C4-2B (cell line): Measurements from ENCODE around the gene CLEC16A.

Source experiments
- H3K27ac ChIP-seq: fragments of 450-650 bp; 2 replicates; pipeline ENCODE4 v1.5.1; 2017
- ZFX ChIP-seq: fragments of 450-650 bp; IDR thresholded peaks from 2 replicates; pipeline ENCODE4 v1.6.1; 2017
- TF ChIP-seq, protein P1 (sequence below): fragments of 450-650 bp; conservative IDR thresholded peaks from 2 replicates; pipeline ENCODE4 v1.5.1; 2017; ENCODE audit warnings: mild to moderate bottlenecking

The CLEC16A gene

DNA sequence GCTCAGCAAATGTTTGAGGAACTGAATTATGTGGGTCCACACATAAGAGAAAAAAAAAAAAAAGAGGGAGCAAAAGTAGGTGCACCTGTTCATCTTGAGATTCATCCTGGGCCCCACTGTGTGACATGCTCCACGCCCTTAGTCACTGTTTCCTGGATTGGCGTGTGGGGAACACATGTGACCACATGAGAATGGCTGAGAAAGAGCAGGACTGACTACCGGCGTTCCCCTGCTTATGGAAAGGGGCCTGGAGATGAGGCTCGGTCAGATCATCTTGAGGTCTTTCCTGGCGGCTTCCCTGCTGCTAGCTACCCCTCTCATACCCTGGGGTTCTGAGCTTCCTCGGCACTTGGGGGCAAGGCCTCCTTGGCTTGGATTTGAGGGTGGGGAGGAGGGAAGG, 6.0 kb upstream of the CLEC16A start:
- H3K27ac ChIP-seq: no peak overlapping the region
- TF ChIP-seq, protein P1, sequence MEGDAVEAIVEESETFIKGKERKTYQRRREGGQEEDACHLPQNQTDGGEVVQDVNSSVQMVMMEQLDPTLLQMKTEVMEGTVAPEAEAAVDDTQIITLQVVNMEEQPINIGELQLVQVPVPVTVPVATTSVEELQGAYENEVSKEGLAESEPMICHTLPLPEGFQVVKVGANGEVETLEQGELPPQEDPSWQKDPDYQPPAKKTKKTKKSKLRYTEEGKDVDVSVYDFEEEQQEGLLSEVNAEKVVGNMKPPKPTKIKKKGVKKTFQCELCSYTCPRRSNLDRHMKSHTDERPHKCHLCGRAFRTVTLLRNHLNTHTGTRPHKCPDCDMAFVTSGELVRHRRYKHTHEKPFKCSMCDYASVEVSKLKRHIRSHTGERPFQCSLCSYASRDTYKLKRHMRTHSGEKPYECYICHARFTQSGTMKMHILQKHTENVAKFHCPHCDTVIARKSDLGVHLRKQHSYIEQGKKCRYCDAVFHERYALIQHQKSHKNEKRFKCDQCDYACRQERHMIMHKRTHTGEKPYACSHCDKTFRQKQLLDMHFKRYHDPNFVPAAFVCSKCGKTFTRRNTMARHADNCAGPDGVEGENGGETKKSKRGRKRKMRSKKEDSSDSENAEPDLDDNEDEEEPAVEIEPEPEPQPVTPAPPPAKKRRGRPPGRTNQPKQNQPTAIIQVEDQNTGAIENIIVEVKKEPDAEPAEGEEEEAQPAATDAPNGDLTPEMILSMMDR: no peak
- TF ChIP-seq ZFX: no peak

DNA sequence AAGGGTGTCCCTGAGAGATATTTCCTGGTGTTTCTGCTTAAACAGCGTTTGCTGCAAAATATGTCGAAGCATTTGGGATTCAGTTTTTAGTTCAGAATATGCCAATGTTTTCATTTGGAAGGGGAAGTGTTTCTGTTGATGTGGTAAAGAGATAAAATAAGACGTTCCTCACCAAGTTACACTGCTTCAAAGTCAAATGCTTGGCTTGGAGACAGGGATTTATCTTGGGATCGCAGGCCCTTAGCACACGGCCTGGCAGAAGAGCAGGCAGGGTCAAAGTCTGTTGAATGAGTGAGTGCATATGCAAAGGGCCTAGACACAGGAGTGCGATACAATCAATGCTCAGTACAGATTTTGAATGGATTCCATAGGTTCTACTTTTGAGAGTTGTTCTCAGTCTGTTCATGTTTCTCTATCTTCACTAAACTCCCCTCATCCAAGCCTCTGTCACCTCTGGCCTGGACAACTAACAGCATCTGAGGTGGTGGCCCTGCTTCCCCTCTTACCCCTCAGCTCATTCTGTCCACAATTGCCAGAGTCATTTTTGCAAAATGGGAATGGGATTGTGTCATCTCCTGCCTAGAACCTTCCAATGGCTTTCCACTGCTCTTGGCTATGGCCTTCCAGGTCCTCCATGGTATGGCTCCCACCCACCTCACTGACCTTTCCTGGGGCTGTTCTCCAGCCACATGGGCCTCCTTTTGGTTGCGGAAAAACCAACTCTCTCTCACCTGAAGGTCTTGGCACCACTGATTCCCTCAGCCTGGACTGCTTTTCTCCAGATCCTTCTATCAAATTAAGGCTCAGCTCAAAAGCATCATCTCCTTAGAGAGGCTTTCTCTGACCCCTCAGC, 5.3 kb upstream of the CLEC16A start:
- TF ChIP-seq, protein P1: no peak
- TF ChIP-seq ZFX: no peak
- H3K27ac ChIP-seq: no peak overlapping the region

DNA sequence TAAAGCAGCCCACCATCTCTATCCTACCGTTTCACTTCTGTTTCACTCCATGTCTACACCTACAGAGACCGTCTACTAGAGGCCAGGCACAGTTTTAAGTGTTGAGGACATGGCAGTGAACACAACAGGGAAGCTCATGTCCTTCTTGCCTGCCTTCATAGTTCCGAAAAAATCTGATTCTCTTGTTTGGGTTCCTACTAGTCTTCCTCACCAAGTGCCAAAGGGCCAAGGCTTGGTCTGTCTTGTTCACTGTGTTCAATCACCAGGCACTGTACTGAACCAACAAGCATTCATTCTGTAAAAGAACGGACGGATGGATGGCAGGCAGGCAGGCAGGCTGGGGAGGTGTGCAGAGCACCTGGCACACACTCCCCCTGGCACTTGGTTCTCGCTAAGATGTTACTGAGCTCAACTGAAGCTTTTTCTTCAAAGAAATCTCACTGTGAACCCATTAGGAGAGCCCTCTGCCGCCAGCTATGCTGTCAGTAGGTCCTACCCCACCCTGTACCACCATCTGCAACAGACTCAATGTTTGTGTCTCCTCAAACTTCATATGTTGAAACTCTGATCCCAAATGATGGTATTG, 4.6 kb upstream of the CLEC16A start:
- TF ChIP-seq ZFX: no peak
- TF ChIP-seq, protein P1: no peak
- no peak overlapping the region for H3K27ac ChIP-seq

DNA sequence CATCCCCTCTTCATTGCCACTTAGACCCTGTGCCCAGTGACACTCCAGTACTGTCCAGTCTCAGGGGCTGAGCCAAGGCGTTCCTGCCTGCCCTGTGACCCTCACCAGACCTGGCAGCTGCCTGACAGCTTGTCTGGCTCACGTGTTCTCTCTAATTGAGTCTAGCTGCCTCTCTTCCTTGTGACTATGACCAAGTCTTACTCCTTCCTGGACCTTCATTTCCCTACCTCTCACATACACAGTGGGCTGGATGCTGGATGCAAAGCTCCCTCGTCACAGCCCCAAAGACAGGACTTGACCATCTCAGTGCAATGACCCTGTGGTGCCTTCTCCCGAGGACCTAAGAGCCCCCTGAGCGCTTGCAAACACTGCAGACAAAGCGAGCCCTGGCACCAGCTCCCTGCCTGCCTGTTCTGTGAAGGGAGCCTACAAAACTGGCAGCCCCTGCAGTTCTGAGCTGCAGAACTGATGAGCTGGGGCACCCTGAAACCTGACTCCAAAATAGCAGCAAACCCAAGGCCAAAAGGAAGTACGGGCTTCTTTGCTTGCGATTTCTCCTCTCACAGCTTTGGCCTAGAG, 3.8 kb upstream of the CLEC16A start:
- TF ChIP-seq, protein P1: no peak
- no peak for TF ChIP-seq ZFX
- H3K27ac ChIP-seq: peak overlapping the region; percentile 79; the same call in 1 of the 2 replicates

DNA sequence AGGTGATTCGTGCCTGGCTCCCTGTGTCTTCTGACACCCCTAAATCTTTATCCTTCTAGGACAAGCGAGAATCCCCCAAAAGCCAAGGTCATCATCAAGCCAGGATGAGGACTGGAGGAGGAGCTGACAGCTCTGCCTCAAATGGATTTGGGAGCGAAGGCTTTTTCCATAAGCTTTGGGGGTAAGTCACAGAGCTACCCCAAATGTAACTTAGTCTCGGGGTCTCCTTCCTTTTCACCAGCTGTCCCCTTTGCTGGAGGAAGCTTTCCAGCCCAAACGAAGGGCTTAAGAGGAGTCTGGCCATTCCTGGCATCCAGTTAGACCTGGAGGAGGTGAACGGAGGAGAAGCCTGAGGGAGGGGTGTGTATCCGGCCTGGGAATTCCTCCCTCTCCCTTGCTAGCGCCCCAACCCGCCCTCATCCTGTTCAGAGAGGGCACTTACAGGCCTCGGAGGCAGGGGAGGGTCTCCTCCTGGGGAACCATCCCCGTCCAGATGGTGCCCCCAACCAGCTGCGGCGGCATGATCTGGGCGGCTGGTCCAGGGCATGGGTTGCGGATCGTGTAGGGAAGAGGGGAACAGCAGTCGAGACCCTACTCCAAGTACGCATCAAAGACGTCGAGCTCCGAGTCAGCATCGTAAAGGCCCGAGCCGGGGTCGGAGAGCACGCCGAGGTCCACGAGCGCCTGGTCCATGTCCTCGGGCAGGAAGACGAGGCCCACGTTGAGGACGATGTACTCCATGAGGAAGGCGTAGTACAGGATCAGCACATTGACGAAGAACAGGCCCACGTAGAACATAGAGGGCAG, 3.0 kb upstream of the CLEC16A start:
- TF ChIP-seq ZFX: no peak
- TF ChIP-seq, protein P1: no peak
- peak overlapping the region; percentile 79 for H3K27ac ChIP-seq

DNA sequence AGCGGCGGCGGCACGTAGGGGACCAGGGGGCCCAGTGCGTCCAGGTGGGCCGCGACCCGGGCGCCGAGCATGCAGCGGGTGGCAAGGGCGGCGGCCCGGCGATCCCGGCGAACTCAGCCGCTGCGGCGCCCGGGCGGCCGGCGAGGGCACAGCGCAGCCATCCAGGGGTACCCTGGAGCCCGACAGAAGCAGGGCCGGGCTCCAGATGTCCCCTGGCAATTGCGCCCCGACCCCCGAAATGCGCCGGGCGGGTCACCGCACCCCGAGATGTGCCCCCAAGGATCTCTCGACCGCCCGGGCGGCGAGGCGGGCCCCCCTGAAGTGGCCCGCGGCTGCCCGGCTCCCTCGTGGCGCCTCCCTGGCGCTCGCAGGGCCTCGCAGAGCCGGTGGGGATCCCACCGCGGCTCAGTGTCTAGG, 2.4 kb upstream of the CLEC16A start:
- peak; percentile 60; the same call in 1 of the 2 replicates for TF ChIP-seq ZFX
- H3K27ac ChIP-seq: peak overlapping the region; percentile 79

DNA sequence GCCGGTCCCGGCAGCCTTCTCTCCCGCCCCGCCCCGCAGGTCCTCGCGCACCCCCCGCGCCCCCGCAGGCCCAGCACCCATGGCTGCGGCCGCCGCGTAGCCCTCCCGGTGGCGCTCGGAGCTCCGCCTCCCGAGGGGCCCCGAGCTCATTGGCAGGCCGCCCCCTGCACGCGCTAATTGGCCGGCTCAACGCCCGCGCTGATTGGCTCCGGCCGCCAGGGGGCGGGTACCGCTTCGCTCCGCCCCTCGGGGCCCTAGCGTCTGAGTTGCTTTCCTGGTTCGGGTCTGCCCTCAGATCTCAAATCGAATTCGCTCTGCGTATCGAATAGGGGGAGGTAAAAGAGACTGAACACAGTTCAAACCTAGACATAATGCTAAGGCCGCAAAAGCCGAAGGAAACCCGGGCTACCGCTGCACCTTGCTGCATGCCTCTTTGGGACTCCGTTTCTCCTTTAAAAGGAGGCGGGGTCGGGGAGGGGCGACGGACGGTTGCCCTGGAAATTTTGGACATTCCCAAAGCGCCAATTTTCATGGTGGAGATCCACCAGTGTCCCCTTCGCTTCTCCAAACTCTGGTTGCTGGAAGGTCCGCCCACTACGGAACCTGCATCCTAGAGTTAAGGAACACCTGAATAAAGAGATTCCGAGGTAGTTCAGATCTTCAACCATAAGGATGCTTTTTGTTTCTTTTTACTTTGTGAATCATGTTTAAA, 1.9 kb upstream of the CLEC16A start, which contains the start of gene DEXI:
Gene DEXI (minus strand): TSS at position 117 of the 712 bp plus-strand sequence. CDS start 463 bp downstream, outside the sequence.
- no peak for TF ChIP-seq ZFX
- TF ChIP-seq, protein P1: no peak
- peak within 1 kb of the TSS; percentile 79 for H3K27ac ChIP-seq
